Stimulated activated naive CD4-positive, alpha-beta T cell (primary cell): ENCODE measurements around the gene DPYD.

Experiments
- DNase-seq, 6 experiments: peaks; one replicate each; lab custom pipeline; 2025; lab: John Stamatoyannopoulos, UW

Gene DPYD

DNA sequence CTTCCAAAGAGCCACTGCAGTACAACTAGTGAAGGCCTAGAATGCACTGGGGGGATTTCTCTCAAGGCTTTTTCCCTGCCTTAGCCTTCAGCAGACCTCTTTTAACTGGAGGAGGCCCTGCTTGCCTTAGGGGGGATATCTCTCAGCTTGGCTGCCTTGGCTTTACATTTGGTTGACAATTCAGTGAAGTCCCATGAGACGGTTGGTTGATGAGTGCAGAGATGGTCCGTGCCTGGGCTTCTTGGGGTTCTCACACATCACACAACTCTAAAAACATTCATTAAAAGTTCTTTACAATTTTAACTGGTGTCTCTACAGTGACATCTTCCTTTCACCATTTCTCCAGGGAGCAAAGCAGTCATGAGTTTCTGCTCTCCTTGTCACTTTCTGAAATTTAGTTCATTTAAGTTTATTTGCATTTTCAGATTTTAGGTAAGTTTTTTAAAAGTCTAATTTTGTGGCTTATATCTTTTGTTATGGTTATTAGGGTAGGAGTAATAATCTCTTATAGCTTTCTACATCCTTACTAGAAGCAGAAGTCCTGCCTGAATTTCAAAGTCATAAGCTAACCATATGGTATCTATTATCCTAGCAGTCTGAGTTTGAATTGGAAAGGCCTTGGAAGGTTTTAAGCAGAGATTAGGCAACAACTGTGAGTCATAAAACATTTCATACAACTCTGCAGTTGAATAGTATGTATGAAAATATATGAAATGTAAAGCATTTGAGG is 487.6 kb downstream of the DPYD start:
- no peak for DNase-seq

GRCh38 chr1:97427371-97427770 is 493.5 kb downstream of the DPYD start:
- DNase-seq, result no peak

DNA sequence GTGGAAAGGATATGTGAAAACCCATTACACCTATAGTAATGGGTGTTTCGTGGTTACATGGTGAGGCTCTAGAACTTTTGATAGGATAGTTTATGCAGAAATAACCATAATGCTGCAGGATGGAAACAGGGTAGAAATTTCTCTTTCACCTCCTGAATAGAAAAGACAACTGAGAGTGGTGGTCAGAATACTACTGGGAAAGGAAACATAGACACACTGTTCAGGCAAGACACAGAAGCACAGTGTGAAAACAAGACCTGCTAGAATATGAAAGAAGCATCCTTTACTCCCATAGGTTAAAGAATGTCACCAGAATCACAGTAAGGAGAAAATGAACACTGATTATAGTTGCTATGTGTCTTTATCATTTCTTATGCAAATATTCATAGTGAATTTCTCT is 496.6 kb downstream of the DPYD start:
- no peak for DNase-seq

DNA sequence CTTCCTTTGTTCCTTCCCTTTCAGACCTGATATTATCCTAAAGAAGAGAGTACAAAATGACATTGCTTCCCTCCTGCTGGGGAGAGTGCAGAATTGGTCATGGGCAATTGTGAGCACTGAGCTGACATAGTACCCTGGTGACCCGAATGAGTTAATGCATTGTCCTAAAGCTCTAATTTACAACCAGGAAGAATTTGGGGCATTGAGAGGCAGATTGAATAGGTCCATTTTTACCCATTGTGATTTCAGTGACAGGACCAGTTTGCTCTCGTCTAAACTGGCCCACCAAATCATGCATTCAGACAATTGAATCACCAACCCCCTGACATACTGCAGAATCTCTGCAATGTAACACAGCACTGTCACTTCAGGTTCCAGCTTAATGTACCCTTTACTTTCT is 497.4 kb downstream of the DPYD start:
- no peak for DNase-seq

GRCh38 chr1:97417661-97418060 is 503.2 kb downstream of the DPYD start:
- DNase-seq, result no peak

DNA sequence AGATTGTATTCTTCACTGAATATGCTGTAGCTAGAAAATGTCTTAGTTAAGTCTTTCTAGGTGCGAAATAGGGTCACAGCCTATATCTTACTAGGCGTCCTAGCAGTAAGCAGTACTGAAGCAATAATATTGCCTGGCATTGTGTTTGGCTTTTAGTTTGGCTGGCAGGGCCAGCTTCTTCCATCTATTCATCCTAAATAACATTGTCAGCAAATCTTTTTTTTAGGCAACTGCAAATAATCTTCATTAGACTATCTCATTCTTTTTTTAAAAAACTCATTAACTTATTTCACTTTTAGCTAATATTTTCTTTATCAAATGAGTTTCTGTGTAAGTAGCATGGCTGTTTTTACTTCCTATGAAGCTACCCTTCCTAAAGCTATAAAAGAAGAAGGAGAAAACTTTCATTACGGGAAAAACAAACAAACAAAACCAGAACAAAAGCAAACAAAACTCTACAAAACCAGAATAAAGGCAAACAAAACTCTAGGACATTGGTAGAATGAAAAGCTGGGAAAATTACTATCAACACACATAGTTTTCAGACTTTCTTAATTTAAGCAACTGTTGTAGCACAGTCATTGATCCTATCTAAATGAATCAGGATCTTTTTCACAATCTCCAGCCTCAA is 506.0 kb downstream of the DPYD start:
- no peak for DNase-seq

- DNase-seq, result no peak
These were observed 508.1 kb downstream of the DPYD start for GRCh38 chr1:97412737-97413136.

DNA sequence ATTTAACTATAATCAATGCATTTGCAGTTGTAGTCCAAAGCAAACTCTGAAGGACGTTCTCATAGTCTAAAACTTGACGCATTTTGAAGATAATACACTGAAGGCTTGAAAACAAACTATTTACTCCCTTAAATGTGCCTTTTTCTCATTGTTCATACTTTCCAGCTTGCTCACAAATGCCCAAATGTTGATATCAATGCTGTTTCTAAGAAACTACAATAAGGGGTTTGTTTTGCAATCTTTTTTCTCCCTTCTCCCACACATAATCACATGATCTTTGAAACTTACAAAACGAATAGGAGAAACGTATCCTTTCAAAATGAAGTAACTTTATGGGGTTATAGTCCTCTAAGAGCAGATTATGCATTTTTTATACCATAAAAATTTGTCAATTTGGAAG is 508.7 kb downstream of the DPYD start:
- no peak for DNase-seq

DNA sequence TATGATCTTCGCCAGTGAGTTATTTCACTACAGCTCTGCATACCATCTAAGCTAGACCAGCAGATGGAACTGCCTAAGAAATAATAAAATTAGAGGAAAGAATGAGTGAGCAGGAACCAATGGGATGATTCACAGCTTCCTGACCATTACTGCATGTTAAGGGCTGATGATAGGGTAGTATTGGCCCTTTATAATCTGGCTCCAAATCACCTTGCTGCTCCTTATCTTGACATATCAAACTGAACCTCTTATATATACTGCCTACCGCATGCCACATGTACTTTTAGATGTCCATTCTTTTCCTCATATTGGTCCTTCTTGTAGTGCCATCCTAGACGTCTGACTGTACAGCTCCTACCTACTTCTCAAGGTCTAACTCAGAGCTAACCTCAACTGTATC is 524.4 kb downstream of the DPYD start:
- no peak for DNase-seq

- DNase-seq, result no peak
These were observed 528.1 kb downstream of the DPYD start for GRCh38 chr1:97392701-97393100.

DNA sequence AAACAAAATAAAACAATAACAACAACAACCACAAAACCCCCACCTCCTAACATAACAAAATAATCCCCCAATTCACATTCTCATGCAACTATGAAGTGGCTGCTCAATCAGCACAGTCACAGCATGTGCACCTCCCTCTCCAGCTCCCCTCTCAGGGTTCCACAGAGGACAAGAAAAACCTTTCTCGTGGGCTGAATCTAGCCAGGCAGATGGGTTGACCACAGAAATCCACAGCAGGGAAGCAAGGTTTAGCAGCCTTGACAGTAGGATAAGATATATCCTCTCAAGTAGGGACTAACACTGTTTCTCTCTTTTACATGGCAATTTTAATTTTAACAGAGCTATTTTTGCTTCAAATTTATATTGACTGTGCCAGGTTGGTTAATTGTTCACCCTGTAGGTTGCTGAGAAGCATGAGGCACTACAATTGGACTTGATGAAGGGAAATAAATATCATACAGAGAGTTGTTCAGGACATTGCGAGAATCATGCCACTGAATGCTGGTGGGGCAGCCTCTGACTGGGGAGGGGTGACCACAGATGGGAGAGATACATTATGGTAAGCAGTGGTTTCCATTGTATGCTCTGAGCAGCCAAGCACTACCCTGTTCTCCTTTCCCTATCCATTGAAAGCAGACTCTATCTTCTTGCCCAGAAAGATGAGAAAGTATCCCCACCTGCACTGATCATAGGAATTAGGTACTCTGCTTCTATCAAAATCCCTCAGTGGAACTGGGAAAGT is 535.1 kb downstream of the DPYD start:
- DNase-seq, result no peak

GRCh38 chr1:97384294-97384968 is 536.4 kb downstream of the DPYD start:
- no peak for DNase-seq

- DNase-seq, result no peak
These were observed 537.0 kb downstream of the DPYD start for GRCh38 chr1:97383797-97384196.

DNA sequence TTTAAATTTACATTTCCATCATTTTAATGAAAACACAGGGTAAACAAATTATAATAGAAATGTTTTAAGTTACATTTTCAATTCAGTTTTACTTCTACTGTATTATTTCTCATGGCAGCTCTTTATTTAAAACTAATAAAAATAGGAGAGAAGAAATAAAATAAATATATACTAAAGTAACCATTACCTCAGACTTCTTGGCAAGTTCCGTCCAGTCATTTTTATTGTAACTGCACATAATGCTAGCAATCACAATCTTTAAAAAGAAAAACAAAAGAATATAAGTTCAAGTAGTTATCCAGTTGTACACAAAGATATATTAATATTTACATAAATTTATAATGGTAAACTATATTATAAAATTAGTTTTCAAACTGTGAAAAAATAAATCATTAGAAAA is 538.6 kb downstream of the DPYD start:
- DNase-seq, result no peak

DNA sequence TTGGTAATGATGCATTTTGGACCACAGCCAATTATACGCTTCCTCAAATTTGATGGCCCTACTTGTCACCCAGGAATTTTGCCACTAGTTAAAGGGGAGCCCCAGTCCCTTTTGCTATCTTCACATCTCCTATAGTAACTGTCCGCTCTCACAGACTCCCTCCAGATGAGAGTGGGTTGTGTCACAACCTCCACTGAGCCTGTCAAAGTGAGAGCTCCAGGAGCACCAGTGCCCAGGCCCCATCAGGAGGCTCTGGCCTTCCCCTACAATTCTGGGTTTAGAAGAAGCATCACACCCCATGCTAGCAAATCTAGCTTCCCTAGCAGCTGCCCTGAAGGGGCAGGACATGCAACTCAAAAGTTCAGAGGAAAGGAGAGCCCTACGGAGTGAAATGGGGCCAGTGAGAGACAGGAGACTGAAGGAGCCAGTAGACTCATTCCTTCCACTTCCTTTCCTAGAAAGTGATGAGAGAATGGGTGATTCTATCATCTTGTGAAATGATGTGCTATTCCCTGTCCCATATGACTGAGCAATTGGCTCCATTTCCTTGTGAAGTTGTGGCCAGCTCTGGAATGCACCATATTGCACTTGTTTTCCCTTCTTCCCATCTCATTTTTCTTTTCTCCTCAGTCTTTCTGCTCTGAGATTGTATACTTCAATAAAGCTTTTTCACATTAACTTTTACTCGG is 541.3 kb downstream of the DPYD start:
- DNase-seq, result no peak

DNA sequence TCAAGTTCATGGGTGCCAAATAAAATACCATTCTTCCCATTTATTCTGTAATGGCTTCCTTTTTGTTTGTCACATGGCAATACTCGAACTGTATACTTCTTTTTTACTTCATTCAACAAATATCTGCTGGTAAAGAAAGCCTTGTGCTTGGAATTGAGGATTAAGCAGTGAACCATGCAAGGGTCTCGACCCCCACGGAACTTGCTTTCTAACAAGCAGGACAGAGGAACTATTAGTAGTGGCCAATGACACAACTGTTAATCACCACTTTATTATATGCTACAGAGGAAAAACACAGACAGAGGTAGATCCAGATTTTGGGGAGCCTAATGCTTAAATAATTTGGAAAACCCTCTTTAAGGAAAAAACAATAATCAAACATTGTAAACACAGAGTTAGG is 542.2 kb downstream of the DPYD start:
- no peak for DNase-seq

GRCh38 chr1:97377432-97378034 is 543.3 kb downstream of the DPYD start:
- no peak for DNase-seq

- DNase-seq, result no peak
These were observed 547.8 kb downstream of the DPYD start for GRCh38 chr1:97373000-97373399.

- DNase-seq, result no peak
These were observed 548.3 kb downstream of the DPYD start for GRCh38 chr1:97372531-97372930.

- DNase-seq, result no peak
These were observed 552.5 kb downstream of the DPYD start for GRCh38 chr1:97368296-97368695.

DNA sequence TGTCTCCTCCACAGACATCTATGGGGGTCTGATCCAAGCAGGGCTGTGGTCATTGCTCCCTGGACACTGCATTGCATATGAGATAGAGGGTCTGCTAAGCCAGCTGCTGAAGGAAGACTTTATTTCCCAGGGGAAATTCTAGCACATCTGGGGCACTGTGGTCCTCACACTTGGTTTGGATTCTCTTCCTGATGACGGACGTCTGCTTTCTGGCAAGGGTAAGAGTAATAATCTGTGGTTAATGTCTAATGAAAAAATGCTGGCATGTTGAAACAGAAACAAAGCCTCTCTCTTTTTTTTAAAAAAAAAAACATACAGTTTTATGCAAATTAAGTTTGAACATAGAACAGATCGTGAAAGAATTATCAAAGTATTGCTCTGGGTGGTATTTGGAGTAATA is 553.9 kb downstream of the DPYD start:
- no peak for DNase-seq

- DNase-seq, result no peak
These were observed 555.8 kb downstream of the DPYD start for GRCh38 chr1:97365026-97365425.
